ENCODE results near the gene PDE9A.

PDE9A gene

DNA sequence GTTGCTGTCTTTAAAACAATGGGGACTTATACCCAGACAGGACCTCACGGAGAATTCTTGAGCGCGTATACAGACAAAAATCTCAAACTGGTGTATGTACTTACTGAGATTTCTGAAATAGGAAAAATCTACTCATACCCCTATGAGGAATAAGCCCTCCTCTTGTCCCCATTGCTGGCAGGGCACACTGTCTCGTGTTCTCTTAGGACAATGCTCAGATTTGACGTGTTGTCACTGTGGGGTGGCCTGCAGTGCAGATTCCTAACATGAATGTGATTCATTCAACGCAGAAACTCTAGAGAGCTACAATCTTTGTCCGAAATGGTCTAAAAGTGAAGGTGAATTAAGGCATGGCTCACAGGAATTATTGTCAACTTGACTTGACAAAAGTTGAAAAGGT is 31.1 kb upstream of the PDE9A start:
- DNase-seq (ENCODE audit: low read depth in 1 of 2, low spot score in 1 of 2), result no peak
- TF ChIP-seq SPI1 (IDR thresholded peaks at IDR 0.05; ENCODE audit: borderline replicate concordance, low read depth), result no peak
- TF ChIP-seq, protein P1, sequence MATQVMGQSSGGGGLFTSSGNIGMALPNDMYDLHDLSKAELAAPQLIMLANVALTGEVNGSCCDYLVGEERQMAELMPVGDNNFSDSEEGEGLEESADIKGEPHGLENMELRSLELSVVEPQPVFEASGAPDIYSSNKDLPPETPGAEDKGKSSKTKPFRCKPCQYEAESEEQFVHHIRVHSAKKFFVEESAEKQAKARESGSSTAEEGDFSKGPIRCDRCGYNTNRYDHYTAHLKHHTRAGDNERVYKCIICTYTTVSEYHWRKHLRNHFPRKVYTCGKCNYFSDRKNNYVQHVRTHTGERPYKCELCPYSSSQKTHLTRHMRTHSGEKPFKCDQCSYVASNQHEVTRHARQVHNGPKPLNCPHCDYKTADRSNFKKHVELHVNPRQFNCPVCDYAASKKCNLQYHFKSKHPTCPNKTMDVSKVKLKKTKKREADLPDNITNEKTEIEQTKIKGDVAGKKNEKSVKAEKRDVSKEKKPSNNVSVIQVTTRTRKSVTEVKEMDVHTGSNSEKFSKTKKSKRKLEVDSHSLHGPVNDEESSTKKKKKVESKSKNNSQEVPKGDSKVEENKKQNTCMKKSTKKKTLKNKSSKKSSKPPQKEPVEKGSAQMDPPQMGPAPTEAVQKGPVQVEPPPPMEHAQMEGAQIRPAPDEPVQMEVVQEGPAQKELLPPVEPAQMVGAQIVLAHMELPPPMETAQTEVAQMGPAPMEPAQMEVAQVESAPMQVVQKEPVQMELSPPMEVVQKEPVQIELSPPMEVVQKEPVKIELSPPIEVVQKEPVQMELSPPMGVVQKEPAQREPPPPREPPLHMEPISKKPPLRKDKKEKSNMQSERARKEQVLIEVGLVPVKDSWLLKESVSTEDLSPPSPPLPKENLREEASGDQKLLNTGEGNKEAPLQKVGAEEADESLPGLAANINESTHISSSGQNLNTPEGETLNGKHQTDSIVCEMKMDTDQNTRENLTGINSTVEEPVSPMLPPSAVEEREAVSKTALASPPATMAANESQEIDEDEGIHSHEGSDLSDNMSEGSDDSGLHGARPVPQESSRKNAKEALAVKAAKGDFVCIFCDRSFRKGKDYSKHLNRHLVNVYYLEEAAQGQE (IDR thresholded peaks at IDR 0.05; ENCODE audit: insufficient replicate concordance, low read depth), result no peak
- TF ChIP-seq, protein P2, sequence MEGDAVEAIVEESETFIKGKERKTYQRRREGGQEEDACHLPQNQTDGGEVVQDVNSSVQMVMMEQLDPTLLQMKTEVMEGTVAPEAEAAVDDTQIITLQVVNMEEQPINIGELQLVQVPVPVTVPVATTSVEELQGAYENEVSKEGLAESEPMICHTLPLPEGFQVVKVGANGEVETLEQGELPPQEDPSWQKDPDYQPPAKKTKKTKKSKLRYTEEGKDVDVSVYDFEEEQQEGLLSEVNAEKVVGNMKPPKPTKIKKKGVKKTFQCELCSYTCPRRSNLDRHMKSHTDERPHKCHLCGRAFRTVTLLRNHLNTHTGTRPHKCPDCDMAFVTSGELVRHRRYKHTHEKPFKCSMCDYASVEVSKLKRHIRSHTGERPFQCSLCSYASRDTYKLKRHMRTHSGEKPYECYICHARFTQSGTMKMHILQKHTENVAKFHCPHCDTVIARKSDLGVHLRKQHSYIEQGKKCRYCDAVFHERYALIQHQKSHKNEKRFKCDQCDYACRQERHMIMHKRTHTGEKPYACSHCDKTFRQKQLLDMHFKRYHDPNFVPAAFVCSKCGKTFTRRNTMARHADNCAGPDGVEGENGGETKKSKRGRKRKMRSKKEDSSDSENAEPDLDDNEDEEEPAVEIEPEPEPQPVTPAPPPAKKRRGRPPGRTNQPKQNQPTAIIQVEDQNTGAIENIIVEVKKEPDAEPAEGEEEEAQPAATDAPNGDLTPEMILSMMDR (IDR thresholded peaks at IDR 0.05; ENCODE audit: insufficient read depth, low read length), result no peak
- no peak for TF ChIP-seq POLR2AphosphoS5 (IDR thresholded peaks at IDR 0.05; ENCODE audit: low read depth)
- no peak for TF ChIP-seq GABPA (IDR thresholded peaks at IDR 0.05; ENCODE audit: low read depth)
- H3K27me3 ChIP-seq (ENCODE audit: insufficient read depth, poor library complexity, severe bottlenecking), result peaks cover 3% of the 10 kb centered on the region
- H3K27ac ChIP-seq (replicated peaks), result no peak overlapping the region
- no peak overlapping the region for H3K4me3 ChIP-seq (replicated peaks; ENCODE audit: insufficient read depth, low read length)

DNA sequence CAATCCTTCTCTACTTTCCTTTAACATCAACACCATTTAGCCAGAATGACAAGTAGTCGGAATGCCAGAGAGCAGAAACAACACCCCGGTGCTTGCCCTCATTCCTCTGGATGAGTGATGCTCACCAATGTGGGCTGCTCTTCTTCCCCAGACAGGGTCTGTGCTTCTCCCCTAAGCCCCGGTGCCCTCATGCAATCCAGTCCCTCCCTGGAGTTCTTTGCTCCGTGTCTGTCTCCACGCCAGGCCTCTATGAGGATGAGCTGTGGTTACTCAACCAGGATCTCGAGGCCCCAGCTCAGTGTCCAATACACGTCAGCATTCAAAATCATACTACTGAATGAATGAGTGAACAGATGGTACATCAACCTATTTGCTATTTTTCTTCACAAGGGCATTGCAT is 29.7 kb upstream of the PDE9A start:
- DNase-seq (ENCODE audit: low read depth in 1 of 2, low spot score in 1 of 2), result no peak
- H3K27me3 ChIP-seq (ENCODE audit: insufficient read depth, poor library complexity, severe bottlenecking), result peaks cover 3% of the 10 kb centered on the region
- no peak overlapping the region for H3K4me3 ChIP-seq (replicated peaks; ENCODE audit: insufficient read depth, low read length)
- TF ChIP-seq, protein P1 (IDR thresholded peaks at IDR 0.05; ENCODE audit: insufficient replicate concordance, low read depth), result no peak
- no peak for TF ChIP-seq POLR2AphosphoS5 (IDR thresholded peaks at IDR 0.05; ENCODE audit: low read depth)
- no peak for TF ChIP-seq SPI1 (IDR thresholded peaks at IDR 0.05; ENCODE audit: borderline replicate concordance, low read depth)
- TF ChIP-seq, protein P2 (IDR thresholded peaks at IDR 0.05; ENCODE audit: insufficient read depth, low read length), result no peak
- TF ChIP-seq GABPA (IDR thresholded peaks at IDR 0.05; ENCODE audit: low read depth), result no peak
- H3K27ac ChIP-seq (replicated peaks), result no peak overlapping the region

DNA sequence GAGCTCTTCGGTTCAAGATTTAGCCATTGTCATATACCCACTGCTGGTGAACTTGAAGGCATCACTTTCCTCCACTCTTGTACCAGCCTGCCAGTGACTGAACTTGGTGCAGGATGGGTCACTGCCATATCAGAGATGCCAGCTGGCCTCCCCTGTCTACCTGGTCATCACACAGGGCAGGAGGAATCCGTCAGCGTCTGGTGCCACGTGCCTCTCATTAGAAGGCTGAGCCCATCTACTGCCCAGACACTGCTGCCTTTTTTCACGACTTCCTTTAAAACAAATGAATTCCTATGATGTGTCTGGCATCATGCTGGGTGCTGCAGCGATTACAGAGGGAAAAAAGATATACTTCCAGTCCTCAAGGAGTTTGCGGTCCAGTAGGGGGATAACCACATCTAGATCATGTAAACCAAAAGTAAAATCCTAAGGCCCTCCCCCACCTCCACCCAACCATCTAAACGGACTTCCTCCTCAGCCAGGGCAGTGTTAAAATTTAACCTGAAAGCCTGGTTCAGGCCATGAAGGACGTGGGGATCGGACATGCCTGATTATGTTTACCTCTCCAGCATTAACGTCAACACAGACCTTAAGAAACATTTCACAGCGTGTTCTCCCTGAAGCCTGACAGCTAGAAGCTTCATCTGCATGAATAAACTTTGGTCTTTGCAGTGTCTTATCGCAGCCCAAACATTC is 29.2 kb upstream of the PDE9A start:
- Histone ChIP-seq H3K27me3 (ENCODE audit: insufficient read depth, poor library complexity, severe bottlenecking) (peaks cover 2% of the 10 kb centered on the region), H3K27ac (replicated peaks) (no peak overlapping the region), H3K4me3 (replicated peaks; ENCODE audit: insufficient read depth, low read length) (no peak overlapping the region)
- DNase-seq (ENCODE audit: low read depth in 1 of 2, low spot score in 1 of 2), result no peak
- TF ChIP-seq GABPA (IDR thresholded peaks at IDR 0.05; ENCODE audit: low read depth) (no peak), POLR2AphosphoS5 (IDR thresholded peaks at IDR 0.05; ENCODE audit: low read depth) (no peak), SPI1 (IDR thresholded peaks at IDR 0.05; ENCODE audit: borderline replicate concordance, low read depth) (no peak)
- TF ChIP-seq, protein P1 (IDR thresholded peaks at IDR 0.05; ENCODE audit: insufficient replicate concordance, low read depth), result no peak
- TF ChIP-seq, protein P2 (IDR thresholded peaks at IDR 0.05; ENCODE audit: insufficient read depth, low read length), result no peak
